Progenitor cell of endocrine pancreas (in vitro differentiated cells): ENCODE data around the gene PLCB2. TPM values are rescaled to one million over a fixed set of nuclear protein-coding genes. Genes with fewer than 3 reads are reported as not detected.
A peak's percentile ranks its signal among the peaks of the same experiment; 100 is the strongest.

Experiments used
- DNase-seq: peaks from one replicate; pipeline ENCODE4 v3.0.0; 2021; ENCODE audit warnings: low spot score; ENCODE audit not compliant: unreplicated experiment
- H3K27ac Mint-ChIP-seq: 2 replicates; pipeline ENCODE4 v1.8.0; 2021; ENCODE audit warnings: mild to moderate bottlenecking, moderate library complexity, mixed read lengths
- H3K27me3 Mint-ChIP-seq: 2 replicates; pipeline ENCODE4 v1.8.0; 2021; ENCODE audit warnings: mixed read lengths
- H3K36me3 Mint-ChIP-seq: 2 replicates; pipeline ENCODE4 v1.8.0; 2022; ENCODE audit warnings: mixed read lengths; ENCODE audit not compliant: insufficient read depth
- H3K4me1 Mint-ChIP-seq: 2 replicates; pipeline ENCODE4 v1.8.0; 2021; ENCODE audit warnings: low read depth, mixed read lengths
- H3K4me3 Mint-ChIP-seq: 2 replicates; pipeline ENCODE4 v1.8.0; 2021; ENCODE audit warnings: low read depth, mild to moderate bottlenecking, moderate library complexity, mixed read lengths
- H3K9me3 Mint-ChIP-seq: 2 replicates; pipeline ENCODE4 v1.8.0; 2021; ENCODE audit warnings: low read depth, mixed read lengths
- CTCF ChIP-seq: fragments of 200-600 bp; sonication (generic); IDR thresholded peaks from one replicate; pipeline ENCODE4 v1.5.0; 2021; ENCODE audit warnings: antibody characterized with exemption, mild to moderate bottlenecking; ENCODE audit not compliant: unreplicated experiment
- long read RNA-seq: library from polyadenylated mRNA; unstranded; transcript quantifications from one replicate; pipeline ENCODE4 v2.0.0, GENCODE V29; 2020
- total RNA-seq: library from RNA; stranded (reverse); gene quantifications from 2 replicates; pipeline ENCODE4 v1.2.1, GENCODE V29; 2021

Gene PLCB2
- total RNA-seq: 2.5 and 2.8 TPM in 2 replicates
- long read RNA-seq: 0 reads

- Mint-ChIP-seq H3K4me1 (peaks cover 1% of the 10 kb centered on the region), H3K9me3 (no peaks in the 10 kb centered on the region), H3K27ac (no peak within 1 kb of the TSS), H3K4me3 (no peak within 1 kb of the TSS), H3K27me3 (peaks cover 48% of the 10 kb centered on the region), H3K36me3 (no peaks in the 10 kb centered on the region)
- peak; percentile 17 for TF ChIP-seq CTCF
- no peak for DNase-seq
Measured at GRCh38 chr15:40307421-40308211, at the start of gene PLCB2. TSS of gene PLCB2 (minus strand) at chr15:40307935. CDS start at chr15:40307672, 263 bp downstream.

- Mint-ChIP-seq H3K27ac (no peak overlapping the region), H3K4me1 (peaks cover 3% of the 10 kb centered on the region), H3K36me3 (no peaks in the 10 kb centered on the region), H3K9me3 (no peaks in the 10 kb centered on the region), H3K4me3 (peak overlapping the region; percentile 72), H3K27me3 (peaks cover 73% of the 10 kb centered on the region)
- TF ChIP-seq CTCF: no peak
- DNase-seq: no peak
Measured at GRCh38 chr15:40357246-40357645, 49.5 kb upstream of the PLCB2 start.

GRCh38 chr15:40355976-40356585 lies 48.3 kb upstream of the PLCB2 start:
- Mint-ChIP-seq H3K27me3 (peaks cover 65% of the 10 kb centered on the region), H3K4me3 (no peak overlapping the region), H3K36me3 (no peaks in the 10 kb centered on the region), H3K4me1 (peaks cover 5% of the 10 kb centered on the region), H3K27ac (no peak overlapping the region), H3K9me3 (no peaks in the 10 kb centered on the region)
- TF ChIP-seq CTCF: no peak
- no peak for DNase-seq

GRCh38 chr15:40354408-40355171 lies 46.9 kb upstream of the PLCB2 start:
- DNase-seq: no peak
- H3K27ac Mint-ChIP-seq: no peak overlapping the region
- peaks cover 52% of the 10 kb centered on the region for H3K27me3 Mint-ChIP-seq
- H3K4me3 Mint-ChIP-seq: no peak overlapping the region
- H3K9me3 Mint-ChIP-seq: no peaks in the 10 kb centered on the region
- no peaks in the 10 kb centered on the region for H3K36me3 Mint-ChIP-seq
- H3K4me1 Mint-ChIP-seq: peaks cover 8% of the 10 kb centered on the region
- TF ChIP-seq CTCF: peak; percentile 39

- Mint-ChIP-seq H3K9me3 (no peaks in the 10 kb centered on the region), H3K27me3 (peaks cover 46% of the 10 kb centered on the region), H3K36me3 (no peaks in the 10 kb centered on the region), H3K4me1 (peaks cover 6% of the 10 kb centered on the region), H3K27ac (no peak overlapping the region), H3K4me3 (no peak overlapping the region)
- no peak for DNase-seq
- no peak for TF ChIP-seq CTCF
Measured at GRCh38 chr15:40353697-40354096, 46.0 kb upstream of the PLCB2 start.
